Measurements from ENCODE around the gene GIGYF2. TPM values are rescaled to one million over a fixed set of nuclear protein-coding genes. Genes with fewer than 3 reads are reported as not detected.

Gene GIGYF2
- total RNA-seq, 2 experiments from 2014 or later: 52.5 to 55.5 TPM

DNA sequence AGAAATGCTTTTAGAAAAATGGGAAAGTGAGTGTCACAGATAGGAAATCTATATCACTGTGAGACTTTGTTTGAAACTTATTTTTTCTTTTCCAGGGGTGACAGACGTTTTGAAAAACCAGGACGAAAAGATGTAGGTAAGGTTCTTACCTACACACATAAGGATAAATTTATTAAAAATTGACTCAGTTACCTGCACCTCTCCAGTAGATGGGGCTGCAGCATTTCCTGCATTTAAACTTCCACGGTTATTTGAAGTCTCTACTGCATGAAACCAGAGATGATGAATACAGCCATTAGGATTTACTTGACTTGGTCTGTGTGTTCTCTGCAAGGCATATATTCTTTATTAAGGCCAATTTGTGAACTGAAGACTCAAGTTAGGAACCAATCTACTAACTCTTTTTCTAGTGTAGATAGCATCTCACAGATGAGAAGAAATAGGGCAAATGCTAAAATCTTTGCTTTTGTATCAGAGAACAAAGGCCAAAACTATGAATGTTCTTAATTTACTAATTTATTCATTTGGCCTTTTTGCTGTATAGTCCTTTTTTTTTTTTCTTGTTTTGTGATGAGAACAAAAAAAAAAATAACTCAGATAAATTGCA is 64.3 kb downstream of the GIGYF2 start:
- Histone ChIP-seq H3K4me1 (ENCODE audit: insufficient read depth, low read length) (peaks cover 4% of the 10 kb centered on the region), H3K36me3 (ENCODE audit: insufficient read depth, low read length) (peaks cover 45% of the 10 kb centered on the region), H3K27ac (ENCODE audit: low read depth in 1 of 2, low read length in 2 of 2) (no peak overlapping the region), H3K4me3 (ENCODE audit: low read length) (no peak overlapping the region), H3K27me3 (ENCODE audit: control insufficient read depth in 1 of 2, insufficient read depth in 2 of 2, low read length in 2 of 2) (no peaks in the 10 kb centered on the region), H3K9me3 (ENCODE audit: control insufficient read depth in 1 of 2, insufficient read depth in 1 of 2, low read length in 2 of 2) (no peaks in the 10 kb centered on the region)
- ATAC-seq (ENCODE audit: poor library complexity) (peak; percentile 76), DNase-seq (peak in 10 of 14 experiments; percentile 3 to 65 (median 30))
- Mint-ChIP-seq H3K9me3 (no peaks in the 10 kb centered on the region), H3K36me3 (ENCODE audit: low read depth) (peaks cover 75% of the 10 kb centered on the region), H3K4me1 (ENCODE audit: low read depth) (peaks cover 19% of the 10 kb centered on the region), H3K4me3 (no peak overlapping the region), H3K27me3 (no peaks in the 10 kb centered on the region), H3K27ac (no peak overlapping the region)
- CTCF ChIA-PET: no interaction called here
- intact Hi-C loops (cut with DNase I, micrococcal nuclease): loop anchor here in 1 of 2 experiments (2.0 to 5.0 kb wide), 3 partner anchors 489 to 951 kb away; partner anchors contain the start of genes ATG16L1 and UGT1A5
- TF ChIP-seq, protein P1, sequence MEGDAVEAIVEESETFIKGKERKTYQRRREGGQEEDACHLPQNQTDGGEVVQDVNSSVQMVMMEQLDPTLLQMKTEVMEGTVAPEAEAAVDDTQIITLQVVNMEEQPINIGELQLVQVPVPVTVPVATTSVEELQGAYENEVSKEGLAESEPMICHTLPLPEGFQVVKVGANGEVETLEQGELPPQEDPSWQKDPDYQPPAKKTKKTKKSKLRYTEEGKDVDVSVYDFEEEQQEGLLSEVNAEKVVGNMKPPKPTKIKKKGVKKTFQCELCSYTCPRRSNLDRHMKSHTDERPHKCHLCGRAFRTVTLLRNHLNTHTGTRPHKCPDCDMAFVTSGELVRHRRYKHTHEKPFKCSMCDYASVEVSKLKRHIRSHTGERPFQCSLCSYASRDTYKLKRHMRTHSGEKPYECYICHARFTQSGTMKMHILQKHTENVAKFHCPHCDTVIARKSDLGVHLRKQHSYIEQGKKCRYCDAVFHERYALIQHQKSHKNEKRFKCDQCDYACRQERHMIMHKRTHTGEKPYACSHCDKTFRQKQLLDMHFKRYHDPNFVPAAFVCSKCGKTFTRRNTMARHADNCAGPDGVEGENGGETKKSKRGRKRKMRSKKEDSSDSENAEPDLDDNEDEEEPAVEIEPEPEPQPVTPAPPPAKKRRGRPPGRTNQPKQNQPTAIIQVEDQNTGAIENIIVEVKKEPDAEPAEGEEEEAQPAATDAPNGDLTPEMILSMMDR (IDR thresholded peaks at IDR 0.05): peak; percentile 62
- POLR2A ChIA-PET: no interaction called here

DNA sequence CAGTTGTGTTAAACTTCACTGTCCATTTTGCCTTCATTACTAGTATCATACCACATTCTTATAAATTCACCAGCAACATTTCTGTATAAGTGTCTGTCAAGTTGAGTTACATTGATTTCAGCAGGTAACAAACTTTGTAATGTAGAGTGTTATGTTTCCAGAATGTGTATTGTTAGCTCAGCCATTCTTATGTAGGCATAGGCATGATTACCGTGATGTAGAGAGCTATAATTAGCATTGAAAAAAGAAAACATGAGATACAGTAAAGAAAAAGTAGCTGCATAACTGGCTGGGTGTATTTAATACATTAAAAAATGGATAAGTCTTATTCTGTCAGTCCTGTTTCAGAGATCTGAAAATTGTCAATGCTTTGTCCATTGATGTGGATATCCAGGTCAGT is 70.7 kb downstream of the GIGYF2 start:
- Mint-ChIP-seq H3K4me1 (ENCODE audit: low read depth) (peaks cover 37% of the 10 kb centered on the region), H3K27ac (no peak overlapping the region), H3K27me3 (no peaks in the 10 kb centered on the region), H3K4me3 (no peak overlapping the region), H3K9me3 (no peaks in the 10 kb centered on the region), H3K36me3 (ENCODE audit: low read depth) (peaks cover 89% of the 10 kb centered on the region)
- H3K4me3 ChIP-seq (ENCODE audit: low read length): no peak overlapping the region
- H3K36me3 ChIP-seq (ENCODE audit: insufficient read depth, low read length): peaks cover 56% of the 10 kb centered on the region
- ChIA-PET POLR2A (no interaction called here), CTCF (no interaction called here)
- intact Hi-C loops (cut with DNase I, micrococcal nuclease): no loop called here
- no peak for ATAC-seq (ENCODE audit: poor library complexity)
- no peaks in the 10 kb centered on the region for H3K9me3 ChIP-seq (ENCODE audit: control insufficient read depth in 1 of 2, insufficient read depth in 1 of 2, low read length in 2 of 2)
- no peaks in the 10 kb centered on the region for H3K27me3 ChIP-seq (ENCODE audit: control insufficient read depth in 1 of 2, insufficient read depth in 2 of 2, low read length in 2 of 2)
- TF ChIP-seq, protein P1 (IDR thresholded peaks at IDR 0.05): no peak
- no peak for DNase-seq
- H3K4me1 ChIP-seq (ENCODE audit: insufficient read depth, low read length): peaks cover 9% of the 10 kb centered on the region
- no peak overlapping the region for H3K27ac ChIP-seq (ENCODE audit: low read depth in 1 of 2, low read length in 2 of 2)

DNA sequence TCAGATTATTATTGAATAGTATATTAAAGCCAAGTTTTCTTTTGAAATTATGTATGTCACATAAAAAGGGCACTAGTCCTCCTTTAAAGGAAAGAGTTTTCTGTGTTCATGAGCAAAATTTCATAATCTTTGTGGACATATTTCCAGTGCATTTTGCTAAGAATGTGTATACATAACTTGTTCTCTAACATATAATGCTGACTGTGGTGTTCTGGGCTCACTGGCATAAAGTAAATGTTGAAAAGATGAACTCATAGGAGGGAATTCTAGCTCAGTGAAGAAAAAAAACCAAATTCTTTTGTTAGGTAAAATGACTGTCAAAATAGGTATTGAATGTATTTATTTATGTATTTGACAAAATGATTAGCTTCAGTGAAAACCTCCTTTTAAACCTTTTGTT is 73.1 kb downstream of the GIGYF2 start:
- peaks cover 38% of the 10 kb centered on the region for H3K36me3 ChIP-seq (ENCODE audit: insufficient read depth, low read length)
- no peak overlapping the region for H3K4me3 ChIP-seq (ENCODE audit: low read length)
- TF ChIP-seq, protein P1 (IDR thresholded peaks at IDR 0.05): no peak
- POLR2A ChIA-PET: no interaction called here
- H3K27me3 ChIP-seq (ENCODE audit: control insufficient read depth in 1 of 2, insufficient read depth in 2 of 2, low read length in 2 of 2): no peaks in the 10 kb centered on the region
- Mint-ChIP-seq H3K36me3 (ENCODE audit: low read depth) (peaks cover 85% of the 10 kb centered on the region), H3K4me1 (ENCODE audit: low read depth) (peaks cover 45% of the 10 kb centered on the region), H3K27ac (peak overlapping the region; percentile 5), H3K9me3 (no peaks in the 10 kb centered on the region), H3K27me3 (no peaks in the 10 kb centered on the region), H3K4me3 (no peak overlapping the region)
- intact Hi-C loops (cut with DNase I, micrococcal nuclease): no loop called here
- H3K9me3 ChIP-seq (ENCODE audit: control insufficient read depth in 1 of 2, insufficient read depth in 1 of 2, low read length in 2 of 2): no peaks in the 10 kb centered on the region
- no peak for DNase-seq
- H3K4me1 ChIP-seq (ENCODE audit: insufficient read depth, low read length): peaks cover 9% of the 10 kb centered on the region
- CTCF ChIA-PET: no interaction called here
- H3K27ac ChIP-seq (ENCODE audit: low read depth in 1 of 2, low read length in 2 of 2): no peak overlapping the region
- ATAC-seq (ENCODE audit: poor library complexity): no peak

Measured in CD4-positive, alpha-beta T cell (primary cell).